Measurements from ENCODE around the gene CEP95.

DNA sequence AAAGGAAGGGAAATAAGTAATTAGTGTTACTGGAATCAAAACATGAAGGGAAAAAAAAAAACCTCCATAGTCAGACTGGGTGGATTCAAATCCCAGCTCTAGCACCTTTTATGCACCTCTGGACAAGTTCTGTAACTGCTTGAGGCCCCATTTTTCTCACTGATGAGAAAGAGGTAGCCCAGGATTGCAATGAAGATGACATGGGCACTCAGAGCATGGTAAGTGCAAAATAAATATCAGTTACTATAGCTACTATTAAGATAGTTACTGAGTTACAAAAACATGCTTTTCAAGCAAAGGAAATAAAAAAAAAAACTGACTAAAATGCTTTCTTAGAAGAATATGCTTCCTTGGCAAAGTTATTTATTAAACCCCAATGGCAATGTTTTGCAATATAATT, 58.8 kb downstream of the CEP95 start:
- no peak for TF ChIP-seq POLR2A (IDR thresholded peaks at IDR 0.05)
- TF ChIP-seq, protein P1, sequence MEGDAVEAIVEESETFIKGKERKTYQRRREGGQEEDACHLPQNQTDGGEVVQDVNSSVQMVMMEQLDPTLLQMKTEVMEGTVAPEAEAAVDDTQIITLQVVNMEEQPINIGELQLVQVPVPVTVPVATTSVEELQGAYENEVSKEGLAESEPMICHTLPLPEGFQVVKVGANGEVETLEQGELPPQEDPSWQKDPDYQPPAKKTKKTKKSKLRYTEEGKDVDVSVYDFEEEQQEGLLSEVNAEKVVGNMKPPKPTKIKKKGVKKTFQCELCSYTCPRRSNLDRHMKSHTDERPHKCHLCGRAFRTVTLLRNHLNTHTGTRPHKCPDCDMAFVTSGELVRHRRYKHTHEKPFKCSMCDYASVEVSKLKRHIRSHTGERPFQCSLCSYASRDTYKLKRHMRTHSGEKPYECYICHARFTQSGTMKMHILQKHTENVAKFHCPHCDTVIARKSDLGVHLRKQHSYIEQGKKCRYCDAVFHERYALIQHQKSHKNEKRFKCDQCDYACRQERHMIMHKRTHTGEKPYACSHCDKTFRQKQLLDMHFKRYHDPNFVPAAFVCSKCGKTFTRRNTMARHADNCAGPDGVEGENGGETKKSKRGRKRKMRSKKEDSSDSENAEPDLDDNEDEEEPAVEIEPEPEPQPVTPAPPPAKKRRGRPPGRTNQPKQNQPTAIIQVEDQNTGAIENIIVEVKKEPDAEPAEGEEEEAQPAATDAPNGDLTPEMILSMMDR (IDR thresholded peaks at IDR 0.05): no peak

Measured in vagina (tissue), 2 donors.